H9 (cell line): ENCODE measurements around the gene ZNF236. TPM values are rescaled to one million over a fixed set of nuclear protein-coding genes. Genes with fewer than 3 reads are reported as not detected.

Experiments
- DNase-seq: peaks from one replicate; pipeline ENCODE4 v3.0.0-alpha.2; 2017
- H2AFZ ChIP-seq: one replicate; pipeline ENCODE4 v1.6.1; 2013; ENCODE audit warnings: mild to moderate bottlenecking, low read length, control low read depth, moderate library complexity
- H2AK5ac ChIP-seq: 2 replicates; pipeline ENCODE4 v1.6.1; 2013; ENCODE audit warnings: low read length, control low read depth, mixed read lengths; ENCODE audit not compliant: insufficient read length
- H2BK120ac ChIP-seq: one replicate; pipeline ENCODE4 v1.6.1; 2013; ENCODE audit warnings: low read depth, mild to moderate bottlenecking, low read length, control low read depth, inconsistent platforms; ENCODE audit not compliant: poor library complexity, severe bottlenecking
- H2BK12ac ChIP-seq: 2 replicates; pipeline ENCODE4 v1.6.1; 2013; ENCODE audit warnings: low read length, control low read depth, mixed read lengths, low read depth; ENCODE audit not compliant: insufficient read length
- H2BK15ac ChIP-seq: 2 replicates; pipeline ENCODE4 v1.6.1; 2013; ENCODE audit warnings: low read depth, low read length, control low read depth
- H2BK20ac ChIP-seq: one replicate; pipeline ENCODE4 v1.6.1; 2013; ENCODE audit warnings: low read depth, mild to moderate bottlenecking, low read length, control low read depth, inconsistent platforms; ENCODE audit not compliant: poor library complexity, severe bottlenecking
- H2BK5ac ChIP-seq: 2 replicates; pipeline ENCODE4 v1.6.1; 2013; ENCODE audit warnings: low read length, control low read depth, mixed read lengths; ENCODE audit not compliant: insufficient read length
- H3K14ac ChIP-seq: 2 replicates; pipeline ENCODE4 v1.6.1; 2013; ENCODE audit warnings: low read length, control low read depth; ENCODE audit not compliant: insufficient read depth
- H3K18ac ChIP-seq: 2 replicates; pipeline ENCODE4 v1.6.1; 2013; ENCODE audit warnings: low read depth, mild to moderate bottlenecking, mixed read lengths, low read length, control low read depth; ENCODE audit not compliant: insufficient read length
- H3K23ac ChIP-seq: 2 replicates; pipeline ENCODE4 v1.6.1; 2013; ENCODE audit warnings: low read length, control low read depth, mixed read lengths, low read depth; ENCODE audit not compliant: insufficient read length
- H3K23me2 ChIP-seq: 2 replicates; pipeline ENCODE4 v1.6.1; 2013; ENCODE audit warnings: low read depth, mild to moderate bottlenecking, mixed read lengths, low read length, control low read depth; ENCODE audit not compliant: insufficient read length, poor library complexity, severe bottlenecking
- H3K27ac ChIP-seq: 2 replicates; pipeline ENCODE4 v1.5.1; 2013; ENCODE audit warnings: low read length, control low read depth, mixed read lengths, low read depth; ENCODE audit not compliant: insufficient read length
- H3K27me3 ChIP-seq: 2 replicates; pipeline ENCODE4 v1.6.1; 2013; ENCODE audit warnings: low read length, control low read depth, inconsistent platforms; ENCODE audit not compliant: insufficient read depth
- H3K4ac ChIP-seq: 2 replicates; pipeline ENCODE4 v1.6.1; 2013; ENCODE audit warnings: low read depth, mild to moderate bottlenecking, control low read depth, inconsistent platforms, low read length, moderate library complexity
- H3K4me1 ChIP-seq: 2 replicates; pipeline ENCODE4 v1.6.1; 2013; ENCODE audit warnings: low read length, control low read depth, inconsistent platforms; ENCODE audit not compliant: insufficient read depth
- H3K4me2 ChIP-seq: 2 replicates; pipeline ENCODE4 v1.6.1; 2013; ENCODE audit warnings: low read length, control low read depth, mixed read lengths; ENCODE audit not compliant: insufficient read length, insufficient read depth
- H3K56ac ChIP-seq: 2 replicates; pipeline ENCODE4 v1.6.1; 2013; ENCODE audit warnings: low read depth, mild to moderate bottlenecking, mixed read lengths, low read length, control low read depth; ENCODE audit not compliant: insufficient read length
- H3K79me1 ChIP-seq: 2 replicates; pipeline ENCODE4 v1.6.1; 2013; ENCODE audit warnings: low read depth, mild to moderate bottlenecking, moderate library complexity, low read length, control low read depth, inconsistent platforms; ENCODE audit not compliant: insufficient read depth, poor library complexity, severe bottlenecking
- H3K79me2 ChIP-seq: 2 replicates; pipeline ENCODE4 v1.6.1; 2013; ENCODE audit warnings: low read length, control low read depth, inconsistent platforms; ENCODE audit not compliant: insufficient read depth
- H3K9ac ChIP-seq: 2 replicates; pipeline ENCODE4 v1.6.1; 2013; ENCODE audit warnings: low read length, control low read depth, mixed read lengths; ENCODE audit not compliant: insufficient read length; ENCODE audit errors: extremely low read depth
- H3K9me3 ChIP-seq: one replicate; pipeline ENCODE4 v1.6.1; 2013; ENCODE audit warnings: low read depth, low read length, inconsistent platforms; ENCODE audit not compliant: control insufficient read depth
- H3T11ph ChIP-seq: one replicate; pipeline ENCODE4 v1.6.1; 2013; ENCODE audit warnings: mild to moderate bottlenecking, low read length, control low read depth, inconsistent platforms
- H4K20me1 ChIP-seq: one replicate; pipeline ENCODE4 v1.6.1; 2013; ENCODE audit not compliant: control insufficient read depth, insufficient read length, insufficient read depth
- H4K5ac ChIP-seq: 2 replicates; pipeline ENCODE4 v1.6.1; 2013; ENCODE audit warnings: low read depth, mild to moderate bottlenecking, mixed read lengths, low read length, control low read depth; ENCODE audit not compliant: insufficient read length
- H4K8ac ChIP-seq: replicated peaks from 2 replicates; pipeline ENCODE4 v1.6.1; 2013; ENCODE audit warnings: low read length, control low read depth, mixed read lengths, low read depth; ENCODE audit not compliant: insufficient read length
- H4K91ac ChIP-seq: 2 replicates; pipeline ENCODE4 v1.6.1; 2013; ENCODE audit warnings: low read depth, mild to moderate bottlenecking, moderate library complexity, mixed read lengths, low read length, control low read depth; ENCODE audit not compliant: insufficient read length
- H3K27ac Mint-ChIP-seq, 3 experiments: 2 replicates in 2 of 3; 3 replicates in 1 of 3; pipeline ENCODE4 v1.8.0; 2020 to 2021; ENCODE audit warnings: mixed read lengths in 3 of 3, mild to moderate bottlenecking in 1 of 3, moderate library complexity in 1 of 3
- H3K27me3 Mint-ChIP-seq: 2 replicates; pipeline ENCODE4 v1.8.0; 2021; ENCODE audit warnings: low read depth, mild to moderate bottlenecking, moderate library complexity, mixed read lengths
- H3K36me3 Mint-ChIP-seq, 3 experiments: 2 replicates in 2 of 3; 3 replicates in 1 of 3; pipeline ENCODE4 v1.8.0; 2020 to 2021; ENCODE audit warnings: low read depth in 3 of 3, mixed read lengths in 3 of 3; ENCODE audit not compliant: insufficient read depth in 1 of 3
- H3K4me1 Mint-ChIP-seq, 2 experiments: 2 replicates each; pipeline ENCODE4 v1.8.0; 2020; ENCODE audit warnings: mixed read lengths in 2 of 2
- H3K4me3 Mint-ChIP-seq, 2 experiments: 2 replicates in 1 of 2; 3 replicates in 1 of 2; pipeline ENCODE4 v1.8.0; 2020 to 2021; ENCODE audit warnings: mild to moderate bottlenecking in 2 of 2, mixed read lengths in 2 of 2, moderate library complexity in 1 of 2
- H3K9me3 Mint-ChIP-seq, 2 experiments: 2 replicates in 1 of 2; 3 replicates in 1 of 2; pipeline ENCODE4 v1.8.0; 2020; ENCODE audit warnings: mild to moderate bottlenecking in 2 of 2, mixed read lengths in 2 of 2, moderate library complexity in 1 of 2
- CTCF ChIP-seq: fragments of 200-600 bp; sonication (generic); conservative IDR thresholded peaks from 3 replicates; pipeline ENCODE4 v1.8.0; 2021; ENCODE audit warnings: antibody characterized with exemption, mild to moderate bottlenecking
- WGBS: extraction: QIAGEN DNeasy Blood & Tissue Kit; methylation state at CpG from one replicate; pipeline ENCODE4 v1.1.7; 2013; ENCODE audit warnings: missing lambda C conversion rate, low lambda C conversion rate, mixed read lengths; ENCODE audit not compliant: insufficient read length; ENCODE audit errors: extremely low coverage; 5-methylcytosine and 5-hydroxymethylcytosine counted together
- total RNA-seq: library from RNA; stranded (reverse); gene quantifications from 2 replicates; pipeline ENCODE4 v1.2.1, GENCODE V29; 2021

The ZNF236 gene
- total RNA-seq, 1 experiment from 2014 or later = 16.0 TPM

GRCh38 chr18:76913583-76913982, 91.2 kb downstream of the ZNF236 start:
- Histone ChIP-seq H3K27ac (no peak overlapping the region), H4K20me1 (no peaks in the 10 kb centered on the region), H2AFZ (no peak overlapping the region), H3K4ac (no peak overlapping the region), H3K27me3 (no peaks in the 10 kb centered on the region), H3K4me1 (no peaks in the 10 kb centered on the region), H3T11ph (no peak overlapping the region), H4K5ac (no peak overlapping the region), H4K91ac (no peak overlapping the region), H2AK5ac (no peak overlapping the region), H3K18ac (no peak overlapping the region), H3K9ac (no peak overlapping the region), H2BK12ac (no peak overlapping the region), H3K79me2 (no peaks in the 10 kb centered on the region), H4K8ac (no peak overlapping the region), H3K4me2 (no peak overlapping the region), H3K79me1 (no peaks in the 10 kb centered on the region), H2BK5ac (no peak overlapping the region), H3K56ac (no peak overlapping the region), H2BK120ac (no peak overlapping the region), H3K23ac (no peak overlapping the region), H2BK20ac (no peak overlapping the region), H2BK15ac (no peak overlapping the region), H3K14ac (no peak overlapping the region), H3K9me3 (no peaks in the 10 kb centered on the region), H3K23me2 (no peaks in the 10 kb centered on the region)
- Mint-ChIP-seq H3K27me3 (no peaks in the 10 kb centered on the region), H3K36me3 (peaks cover 9 to 68% (median 35%) of the 10 kb centered on the region in 3 experiments; a peak in 6 of 7 replicates), H3K4me1 (no peaks in the 10 kb centered on the region), H3K4me3 (no peak overlapping the region), H3K27ac (no peak overlapping the region), H3K9me3 (no peaks in the 10 kb centered on the region)
- no CpG with 5 or more reads among the region's 7 CpGs for WGBS
- no peak for TF ChIP-seq CTCF
- DNase-seq = no peak
